ENCODE measurements around the gene SLC38A3.
"Not testable (repeated sequence)": the region's sequence is repeated elsewhere in the genome, so short reads cannot be mapped to it uniquely, and the experiment has no call there.

Gene SLC38A3

DNA sequence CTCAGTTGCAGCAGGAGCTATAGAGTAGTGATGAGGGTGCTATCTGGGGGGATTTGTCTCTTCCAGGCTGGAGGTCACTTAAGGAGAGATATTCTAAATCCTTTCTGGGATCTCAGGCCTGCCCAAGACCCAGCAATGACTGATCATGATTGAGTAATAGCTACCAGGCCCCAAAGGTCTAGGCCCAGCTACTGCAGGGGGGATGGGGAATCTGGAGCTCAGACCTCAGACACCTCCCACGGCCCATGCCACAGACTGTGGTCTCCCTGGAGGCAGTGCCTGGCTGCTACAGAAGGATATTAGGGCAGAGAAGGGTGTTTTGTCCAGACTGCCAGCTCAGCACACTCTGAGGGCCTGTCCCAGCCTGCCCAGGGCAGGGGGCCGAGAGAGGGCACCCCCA, 6.9 kb downstream of the SLC38A3 start:
- no peak for DNase-seq

GRCh38 chr3:50212502-50212901, 7.4 kb downstream of the SLC38A3 start:
- DNase-seq: no peak

DNA sequence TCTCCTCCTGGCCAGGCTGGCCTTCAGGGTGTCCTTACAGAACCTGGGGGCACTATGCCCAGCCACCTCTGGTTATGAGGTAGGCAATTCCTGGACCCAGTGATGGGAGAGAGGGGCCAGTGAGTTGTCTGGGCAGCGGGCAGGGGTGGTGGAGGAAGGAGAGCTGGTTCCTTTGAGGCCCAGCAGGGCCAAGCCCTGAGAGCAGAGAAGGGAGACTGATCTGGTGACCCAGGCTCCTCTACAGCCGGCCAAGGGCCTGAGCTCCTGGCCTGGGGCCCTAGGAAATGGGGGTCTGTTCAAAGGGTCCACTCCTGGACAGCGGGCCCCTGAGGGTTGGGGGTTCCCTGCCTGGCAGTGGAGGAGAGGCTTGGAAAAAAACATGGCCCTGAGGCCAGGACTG, 7.9 kb downstream of the SLC38A3 start:
- no peak for DNase-seq

DNA sequence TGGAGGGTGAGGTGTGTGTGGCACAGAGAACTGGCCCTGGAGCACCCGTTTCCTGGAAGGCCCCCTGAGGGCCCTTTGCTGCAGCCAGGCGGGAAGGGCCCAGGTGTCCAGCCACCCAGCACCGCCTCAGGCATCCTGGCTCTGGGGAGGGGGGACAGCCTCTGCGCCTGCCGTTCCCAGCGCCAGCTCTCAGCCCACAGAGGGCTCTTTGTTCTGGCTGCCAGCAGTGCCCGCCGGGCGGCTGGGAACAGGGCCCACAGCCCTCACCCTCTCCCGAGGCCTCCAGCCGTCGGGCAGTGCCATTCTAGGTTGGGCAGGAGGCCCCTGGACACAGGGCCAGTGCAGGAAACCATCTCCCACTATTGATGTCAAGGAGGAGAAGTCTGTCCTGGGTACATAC, 8.3 kb downstream of the SLC38A3 start:
- DNase-seq: no peak

GRCh38 chr3:50214824-50215223, 9.8 kb downstream of the SLC38A3 start:
- no peak for DNase-seq

- no peak for DNase-seq
These were observed 10.5 kb downstream of the SLC38A3 start for GRCh38 chr3:50215529-50215928.

DNA sequence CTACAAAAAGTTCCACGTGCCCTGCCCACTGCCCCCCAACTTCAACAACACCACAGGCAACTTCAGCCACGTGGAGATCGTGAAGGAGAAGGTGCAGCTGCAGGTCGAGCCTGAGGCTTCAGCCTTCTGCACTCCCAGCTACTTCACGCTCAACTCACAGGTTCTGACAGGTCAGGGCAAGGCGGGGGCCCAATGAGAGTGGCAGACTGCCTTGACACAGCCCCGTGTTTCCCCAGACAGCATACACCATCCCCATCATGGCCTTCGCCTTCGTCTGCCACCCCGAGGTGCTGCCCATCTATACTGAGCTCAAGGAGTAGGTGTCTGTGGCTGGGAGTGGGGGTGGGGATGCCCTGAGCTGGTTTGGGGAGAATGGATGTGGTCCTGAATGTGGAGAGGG, 12.6 kb downstream of the SLC38A3 start:
- no peak for DNase-seq

DNA sequence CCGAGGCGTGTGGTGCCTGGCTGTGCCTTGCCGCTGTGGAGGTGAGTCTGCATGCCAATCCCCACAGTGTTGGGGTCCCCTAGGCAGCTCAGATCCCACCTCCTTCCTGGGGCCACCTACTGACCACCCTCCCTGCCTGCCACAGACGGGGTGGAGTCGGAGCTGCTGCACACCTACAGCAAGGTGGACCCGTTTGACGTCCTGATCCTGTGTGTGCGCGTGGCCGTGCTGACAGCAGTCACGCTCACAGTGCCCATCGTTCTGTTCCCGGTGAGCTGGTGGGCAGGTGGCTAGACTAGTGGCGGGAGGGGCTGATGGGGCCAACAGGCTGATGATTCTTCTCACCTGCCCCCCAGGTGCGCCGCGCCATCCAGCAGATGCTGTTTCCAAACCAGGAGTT, 13.4 kb downstream of the SLC38A3 start:
- DNase-seq: no peak

- DNase-seq: no peak
These were observed 14.2 kb downstream of the SLC38A3 start for GRCh38 chr3:50219285-50219684.

DNA sequence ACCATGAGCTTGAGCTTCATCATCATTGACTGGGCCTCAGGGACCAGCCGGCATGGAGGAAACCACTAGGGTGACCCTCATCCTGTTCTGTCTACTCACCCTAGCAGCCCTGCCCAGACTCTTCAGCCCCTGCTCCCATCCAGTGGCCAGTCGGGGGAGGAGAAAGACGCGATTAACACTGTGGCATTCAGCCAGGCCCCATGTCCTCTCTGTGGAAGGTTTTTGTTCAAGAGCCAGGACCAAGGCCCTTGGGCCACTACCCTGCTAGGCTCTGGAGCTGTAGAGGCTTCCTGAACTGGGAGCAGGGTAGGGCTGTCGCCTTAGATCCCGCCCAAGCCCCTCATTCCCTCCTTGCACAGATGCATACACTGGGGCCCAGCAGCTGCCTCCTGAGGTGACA, 15.0 kb downstream of the SLC38A3 start:
- no peak for DNase-seq

GRCh38 chr3:50221051-50221410, 16.0 kb downstream of the SLC38A3 start:
- DNase-seq: no peak

GRCh38 chr3:50221411-50222168, 16.5 kb downstream of the SLC38A3 start:
- no peak for DNase-seq

GRCh38 chr3:50222169-50222528, 17.1 kb downstream of the SLC38A3 start:
- no peak for DNase-seq

GRCh38 chr3:50224639-50225038, 19.6 kb downstream of the SLC38A3 start:
- DNase-seq: no peak

- DNase-seq: no peak
These were observed 21.9 kb downstream of the SLC38A3 start for GRCh38 chr3:50226888-50227389.

GRCh38 chr3:50227390-50228183, 22.5 kb downstream of the SLC38A3 start:
- DNase-seq: peak in 1 of 2 experiments; percentile 64

- DNase-seq: not testable (repeated sequence)
These were observed 23.2 kb downstream of the SLC38A3 start for GRCh38 chr3:50228184-50228763.

DNA sequence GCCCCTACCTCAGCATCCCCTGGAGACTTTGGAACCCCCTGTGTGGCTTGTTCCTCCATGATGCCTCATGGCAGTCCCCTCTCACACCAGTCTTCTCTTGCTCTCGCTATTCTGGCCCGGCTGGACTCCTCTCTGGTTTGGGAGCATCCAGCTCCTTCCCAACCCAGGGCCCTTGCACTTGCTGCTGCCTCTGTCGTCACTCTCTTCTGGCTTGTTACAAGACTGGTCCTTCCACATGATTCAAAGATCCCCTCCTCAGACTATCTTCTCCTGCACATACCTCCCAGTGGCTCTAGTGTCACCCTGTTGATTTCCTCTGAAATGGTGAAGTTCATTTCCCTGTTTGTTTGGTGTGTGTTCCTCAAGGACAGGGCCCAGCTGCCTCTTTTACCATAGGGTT, 24.4 kb downstream of the SLC38A3 start:
- no peak for DNase-seq

GRCh38 chr3:50230104-50230793, 25.2 kb downstream of the SLC38A3 start:
- DNase-seq: no peak

GRCh38 chr3:50230794-50231125, 25.7 kb downstream of the SLC38A3 start:
- no peak for DNase-seq

DNA sequence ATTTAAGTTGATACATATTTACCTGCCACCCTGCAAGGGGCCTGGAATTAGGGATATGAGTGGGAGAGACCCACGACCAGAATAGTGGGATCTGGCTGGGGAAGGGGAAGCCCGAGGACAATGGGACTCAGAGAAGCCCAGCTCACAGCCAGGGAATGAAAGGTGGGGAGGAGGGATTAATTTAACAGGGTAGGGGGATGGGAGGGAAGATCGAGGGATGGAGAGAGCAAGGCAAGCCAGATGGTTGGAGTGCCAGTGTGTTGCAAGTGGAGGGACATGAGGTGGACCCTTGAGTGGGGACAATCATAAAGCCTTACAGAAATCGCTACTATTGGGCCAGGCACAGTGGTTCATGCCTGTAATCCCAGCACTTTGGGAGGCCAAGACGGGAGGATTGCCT, 26.5 kb downstream of the SLC38A3 start:
- DNase-seq: no peak

- DNase-seq: no peak
These were observed 27.2 kb downstream of the SLC38A3 start for GRCh38 chr3:50232303-50232702.

- DNase-seq: no peak
These were observed 28.1 kb downstream of the SLC38A3 start for GRCh38 chr3:50233176-50233575.
